ENCODE data around the gene TGFB1I1.

DNA sequence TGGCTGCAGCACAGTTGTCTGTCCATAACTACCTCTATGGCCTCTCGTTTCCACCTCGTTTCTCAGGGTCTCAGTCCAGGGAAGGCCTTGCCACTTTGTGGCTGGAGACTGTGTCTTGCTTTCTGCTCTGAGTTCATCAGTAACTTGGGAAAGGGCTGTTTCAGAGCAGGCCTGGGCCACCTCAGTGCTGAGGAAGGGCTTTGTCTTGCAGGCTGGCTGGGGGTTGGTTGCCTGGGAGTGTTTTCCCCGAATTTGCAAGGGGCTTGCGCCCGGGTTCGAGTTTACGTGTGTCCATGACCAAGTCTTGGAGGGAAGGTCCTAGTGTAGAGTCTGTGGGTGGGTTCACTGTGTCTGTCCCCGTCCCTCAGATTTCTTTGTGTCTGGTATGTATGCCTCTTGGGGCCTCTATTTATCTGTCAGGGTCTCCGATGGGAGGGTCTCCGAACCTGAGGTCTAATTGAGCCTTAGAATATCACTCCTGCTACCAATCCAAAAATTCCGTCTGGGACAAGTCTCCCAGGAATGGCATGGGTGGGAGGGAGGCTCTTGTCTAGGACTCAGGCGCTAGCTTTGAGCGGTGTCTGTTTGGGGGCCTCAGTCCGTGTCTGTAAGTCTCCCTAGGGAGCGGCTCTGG, 594 bp upstream of the TGFB1I1 start:
- TF ChIP-seq POLR2A (IDR thresholded peaks at IDR 0.05; ENCODE audit: low read depth, low read length) (no peak), POLR2AphosphoS5 (IDR thresholded peaks at IDR 0.05; ENCODE audit: low read depth, low read length) (no peak)
